ENCODE data around the gene PIAS1.
"Not testable (repeated sequence)": the region's sequence is repeated elsewhere in the genome, so short reads cannot be mapped to it uniquely, and the experiment has no call there.

PIAS1 gene

GRCh38 chr15:68221530-68222431, 167.7 kb downstream of the PIAS1 start:
- not testable (repeated sequence) for DNase-seq

GRCh38 chr15:68222432-68222743, 168.3 kb downstream of the PIAS1 start:
- not testable (repeated sequence) for DNase-seq

GRCh38 chr15:68223171-68223570, 169.1 kb downstream of the PIAS1 start:
- DNase-seq: no peak

- no peak for DNase-seq
Measured at GRCh38 chr15:68224108-68224507, 170.0 kb downstream of the PIAS1 start.

GRCh38 chr15:68224546-68225250, 170.6 kb downstream of the PIAS1 start:
- no peak for DNase-seq

- not testable (repeated sequence) for DNase-seq
Measured at GRCh38 chr15:68225442-68225841, 171.3 kb downstream of the PIAS1 start.

GRCh38 chr15:68227643-68228142, 173.6 kb downstream of the PIAS1 start:
- no peak for DNase-seq

- DNase-seq: no peak
Measured at GRCh38 chr15:68228143-68228970, 174.2 kb downstream of the PIAS1 start.

- no peak for DNase-seq
Measured at GRCh38 chr15:68228971-68229385, 174.9 kb downstream of the PIAS1 start.

- DNase-seq: peak; percentile 73
Measured at GRCh38 chr15:68229386-68230156, 175.5 kb downstream of the PIAS1 start, which contains the start of gene CLN6. Gene CLN6, minus strand, starts transcription at chr15:68229728. Its CDS starts 144 bp downstream, at chr15:68229584.

- DNase-seq: no peak
Measured at GRCh38 chr15:68230157-68231100, 176.3 kb downstream of the PIAS1 start.

GRCh38 chr15:68231102-68231818, 177.1 kb downstream of the PIAS1 start:
- DNase-seq: no peak

GRCh38 chr15:68232449-68232848, 178.3 kb downstream of the PIAS1 start:
- DNase-seq: no peak

GRCh38 chr15:68232937-68233336, 178.8 kb downstream of the PIAS1 start:
- DNase-seq: no peak

GRCh38 chr15:68234060-68234459, 179.9 kb downstream of the PIAS1 start:
- no peak for DNase-seq

- DNase-seq: not testable (repeated sequence)
Measured at GRCh38 chr15:68234520-68234919, 180.4 kb downstream of the PIAS1 start.

- no peak for DNase-seq
Measured at GRCh38 chr15:68235022-68235421, 180.9 kb downstream of the PIAS1 start.

GRCh38 chr15:68239025-68239424, 184.9 kb downstream of the PIAS1 start:
- no peak for DNase-seq

- no peak for DNase-seq
Measured at GRCh38 chr15:68241088-68241935, 187.2 kb downstream of the PIAS1 start.
